Astrocyte (in vitro differentiated cells and primary cell): Measurements from ENCODE around the gene MYZAP.

Experiments
- EZH2 ChIP-seq: IDR thresholded peaks from 2 replicates; pipeline ENCODE4 v1.6.1; 2012; ENCODE audit warnings: mild to moderate bottlenecking, low read length, inconsistent platforms; ENCODE audit not compliant: insufficient read depth
- TF ChIP-seq, protein P1 (sequence below): IDR thresholded peaks from 2 replicates; pipeline ENCODE4 v1.5.1; 2011; ENCODE audit warnings: low read depth, mild to moderate bottlenecking, inconsistent platforms, low read length, moderate library complexity; ENCODE audit not compliant: insufficient read depth

DNA sequence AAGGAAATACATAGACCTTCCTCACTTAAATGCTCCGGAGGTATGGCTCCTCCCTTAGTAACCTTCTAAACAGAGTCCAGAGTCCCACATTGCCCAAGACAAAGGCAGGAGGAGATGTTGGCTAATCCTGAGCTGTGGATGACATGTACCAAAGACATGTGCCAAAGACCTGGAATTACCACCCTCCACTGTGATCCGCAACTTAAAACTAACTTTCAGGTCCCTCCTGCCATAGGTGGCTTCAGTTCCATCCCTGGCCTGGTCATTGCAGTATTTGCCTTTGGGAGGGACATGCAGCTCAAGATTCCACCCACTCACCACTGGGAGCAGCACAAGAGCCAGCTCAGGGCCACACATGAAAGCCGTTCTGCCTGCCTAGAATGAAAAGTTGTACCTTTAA lies 28.0 kb downstream of the MYZAP start:
- TF ChIP-seq EZH2: no peak
- TF ChIP-seq, protein P1, sequence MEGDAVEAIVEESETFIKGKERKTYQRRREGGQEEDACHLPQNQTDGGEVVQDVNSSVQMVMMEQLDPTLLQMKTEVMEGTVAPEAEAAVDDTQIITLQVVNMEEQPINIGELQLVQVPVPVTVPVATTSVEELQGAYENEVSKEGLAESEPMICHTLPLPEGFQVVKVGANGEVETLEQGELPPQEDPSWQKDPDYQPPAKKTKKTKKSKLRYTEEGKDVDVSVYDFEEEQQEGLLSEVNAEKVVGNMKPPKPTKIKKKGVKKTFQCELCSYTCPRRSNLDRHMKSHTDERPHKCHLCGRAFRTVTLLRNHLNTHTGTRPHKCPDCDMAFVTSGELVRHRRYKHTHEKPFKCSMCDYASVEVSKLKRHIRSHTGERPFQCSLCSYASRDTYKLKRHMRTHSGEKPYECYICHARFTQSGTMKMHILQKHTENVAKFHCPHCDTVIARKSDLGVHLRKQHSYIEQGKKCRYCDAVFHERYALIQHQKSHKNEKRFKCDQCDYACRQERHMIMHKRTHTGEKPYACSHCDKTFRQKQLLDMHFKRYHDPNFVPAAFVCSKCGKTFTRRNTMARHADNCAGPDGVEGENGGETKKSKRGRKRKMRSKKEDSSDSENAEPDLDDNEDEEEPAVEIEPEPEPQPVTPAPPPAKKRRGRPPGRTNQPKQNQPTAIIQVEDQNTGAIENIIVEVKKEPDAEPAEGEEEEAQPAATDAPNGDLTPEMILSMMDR: no peak
